Cardiac septum (tissue), 1 donor: ENCODE results near the gene CWC27. TPM values are rescaled to one million over a fixed set of nuclear protein-coding genes. Genes with fewer than 3 reads are reported as not detected.

Source experiments
- DNase-seq: peaks from one replicate; pipeline ENCODE4 v3.0.0-alpha.2; 2020; ENCODE audit warnings: low spot score
- intact Hi-C: fragments of 100-400 bp; cut with DNase I; formaldehyde crosslinking; loops from one replicate; pipeline ENCODE4 v1.14.0; 2022
- long read RNA-seq: library from polyadenylated mRNA; unstranded; transcript quantifications from one replicate; pipeline ENCODE4 v2.0.0, GENCODE V29; 2021
- total RNA-seq: library from RNA; stranded (reverse); fragmentation: NEBNext Ultra II Directional; extraction: Animal tissue kit (Norgen Biotek cat#: 25700); gene quantifications from one replicate; pipeline ENCODE4 v1.2.1, GENCODE V29; 2021
- donor health status: DM: no; HTN: no; CAD: no.

CWC27 gene, protein sequence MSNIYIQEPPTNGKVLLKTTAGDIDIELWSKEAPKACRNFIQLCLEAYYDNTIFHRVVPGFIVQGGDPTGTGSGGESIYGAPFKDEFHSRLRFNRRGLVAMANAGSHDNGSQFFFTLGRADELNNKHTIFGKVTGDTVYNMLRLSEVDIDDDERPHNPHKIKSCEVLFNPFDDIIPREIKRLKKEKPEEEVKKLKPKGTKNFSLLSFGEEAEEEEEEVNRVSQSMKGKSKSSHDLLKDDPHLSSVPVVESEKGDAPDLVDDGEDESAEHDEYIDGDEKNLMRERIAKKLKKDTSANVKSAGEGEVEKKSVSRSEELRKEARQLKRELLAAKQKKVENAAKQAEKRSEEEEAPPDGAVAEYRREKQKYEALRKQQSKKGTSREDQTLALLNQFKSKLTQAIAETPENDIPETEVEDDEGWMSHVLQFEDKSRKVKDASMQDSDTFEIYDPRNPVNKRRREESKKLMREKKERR
- 19.9 TPM for total RNA-seq
- long read RNA-seq, transcript CWC27-201 (14 exons, 2,078 nt): major isoform, 29 of 49 reads
- long read RNA-seq, partial matches to known transcripts: 12 of 49 reads
- long read RNA-seq, other reads (novel, unspliced or antisense): 5 of 49 reads

- DNase-seq: peak; percentile 93
- intact Hi-C loops: loop anchor here (10.0 kb wide), 1 partner anchor 624 kb away; no protein-coding TSS in a partner anchor
These were observed at the start of gene CWC27, which contains the start of gene SREK1IP1 for GRCh38 chr5:64768358-64769312. CWC27 (plus strand) TSS chr5:64768930; CDS start chr5:64769147, 217 bp downstream. SREK1IP1 (minus strand) TSS chr5:64768691; CDS start chr5:64768517, 174 bp downstream.

DNA sequence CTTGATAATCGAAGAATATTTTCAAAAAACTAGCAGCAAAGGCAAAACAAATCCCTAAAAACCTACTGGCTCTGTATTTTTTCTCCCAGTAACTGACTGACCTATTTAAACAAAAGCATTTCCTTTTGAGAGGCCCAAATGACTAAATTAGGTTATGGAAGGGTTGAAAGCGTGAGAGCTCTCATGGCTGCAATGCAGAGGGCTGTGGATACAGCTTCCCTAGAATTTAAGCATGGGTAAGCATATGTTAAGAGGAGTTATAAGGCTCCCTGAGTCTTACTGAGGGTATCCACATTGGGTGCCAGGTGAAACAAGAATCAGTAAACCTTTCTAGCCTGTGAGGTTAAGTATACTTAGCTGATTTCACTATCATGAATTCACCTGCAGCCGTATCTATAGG lies 46.1 kb upstream of the CWC27 start:
- DNase-seq: no peak
- intact Hi-C loops: no loop called here

- intact Hi-C loops: no loop called here
- DNase-seq: no peak
These were observed 41.6 kb upstream of the CWC27 start for GRCh38 chr5:64727150-64727549.

- no peak for DNase-seq
- intact Hi-C loops: no loop called here
These were observed 26.3 kb upstream of the CWC27 start for GRCh38 chr5:64742411-64742810.

GRCh38 chr5:64742821-64743220 lies 25.9 kb upstream of the CWC27 start:
- intact Hi-C loops: no loop called here
- no peak for DNase-seq

DNA sequence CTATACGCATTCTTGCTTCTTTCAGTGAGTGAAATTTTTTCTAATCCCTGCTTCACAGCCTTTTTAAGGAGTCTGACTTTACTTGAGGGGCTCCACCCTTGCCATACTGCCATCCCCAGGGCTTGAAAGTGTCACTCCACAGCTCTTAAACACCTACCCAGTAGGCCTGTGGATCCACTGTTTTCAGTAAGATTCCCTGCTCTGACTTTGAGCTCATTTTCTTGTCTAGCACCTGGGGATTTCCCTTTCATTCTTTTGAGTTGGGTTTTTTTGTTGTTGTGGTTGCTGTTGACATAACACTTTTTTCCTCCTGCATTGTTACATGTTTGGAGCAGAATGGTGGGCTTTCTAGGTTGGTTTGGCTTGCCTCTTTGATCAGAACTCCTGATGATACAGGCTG lies 23.8 kb upstream of the CWC27 start:
- no peak for DNase-seq
- intact Hi-C loops: no loop called here

GRCh38 chr5:64746446-64746845 lies 22.3 kb upstream of the CWC27 start:
- no peak for DNase-seq
- intact Hi-C loops: no loop called here

DNA sequence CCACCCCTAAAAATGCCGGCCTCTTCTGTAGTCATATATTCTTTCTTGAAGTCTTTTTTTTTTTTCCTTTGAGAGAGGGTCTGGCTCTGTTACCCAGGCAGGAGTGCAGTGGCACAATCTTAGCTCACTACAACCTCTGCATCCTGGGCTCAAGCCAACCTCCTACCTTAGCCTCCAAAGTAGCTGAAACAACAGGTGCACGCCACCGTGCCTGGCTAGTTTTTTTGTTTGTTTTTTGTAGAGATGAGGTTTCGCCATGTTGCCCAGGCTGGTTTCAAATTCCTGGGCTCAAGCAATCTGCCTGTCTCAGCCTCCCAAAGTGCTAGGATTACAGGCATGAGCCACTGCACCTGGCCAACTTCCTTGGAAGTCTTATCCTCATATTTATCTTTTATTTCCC lies 19.3 kb upstream of the CWC27 start:
- DNase-seq: no peak
- intact Hi-C loops: no loop called here

DNA sequence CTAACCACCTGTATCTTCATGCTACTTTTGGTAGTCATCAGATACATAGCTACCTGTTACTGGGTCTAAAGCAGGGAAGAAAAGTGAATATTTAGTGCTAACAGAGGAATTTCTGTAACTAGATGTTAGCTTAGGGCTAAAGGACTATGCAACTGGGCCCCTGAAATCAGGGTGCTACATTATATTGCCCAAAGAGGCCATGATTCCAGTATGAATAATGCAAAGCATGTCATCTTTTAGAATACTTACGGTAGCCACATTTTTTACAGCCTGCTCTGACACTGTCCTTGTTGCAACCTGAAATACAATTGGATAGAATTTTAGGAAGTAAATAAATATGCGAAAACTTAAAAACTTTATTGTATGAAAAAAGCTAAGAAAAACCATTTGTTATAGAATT lies 14.7 kb upstream of the CWC27 start:
- no peak for DNase-seq
- intact Hi-C loops: no loop called here

- DNase-seq: no peak
- intact Hi-C loops: no loop called here
These were observed 9.8 kb upstream of the CWC27 start for GRCh38 chr5:64758901-64759300.

DNA sequence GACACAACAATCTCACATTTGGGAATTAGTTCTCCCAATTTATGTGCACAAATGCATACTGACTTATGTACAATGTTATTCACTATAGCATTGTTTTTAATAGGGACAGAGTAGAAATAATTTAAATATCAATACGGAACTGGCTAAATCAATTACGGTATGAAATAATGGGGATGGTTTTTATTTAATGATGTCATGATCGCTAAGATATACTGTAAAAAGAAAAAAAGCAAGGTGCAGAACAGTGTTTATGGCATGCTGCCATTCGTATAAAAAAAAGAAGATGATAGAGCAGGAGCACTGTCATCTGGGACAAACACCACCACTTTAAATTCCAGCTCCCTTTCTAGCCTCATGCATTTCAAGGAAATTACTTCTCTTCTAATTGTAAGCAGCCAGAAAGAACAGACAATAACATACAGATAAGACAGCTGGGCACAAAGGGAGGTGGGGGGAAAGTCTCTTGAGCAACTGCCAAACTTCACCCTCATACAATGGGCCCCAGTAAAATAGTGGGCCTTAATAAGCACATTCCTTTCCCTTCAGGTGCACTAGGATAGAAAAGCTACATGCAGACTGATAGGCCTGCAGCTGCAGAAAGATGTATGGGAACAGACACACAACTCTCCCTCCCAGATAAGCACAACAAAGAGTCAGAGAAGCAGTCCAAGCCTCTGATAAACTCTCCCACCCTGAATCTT lies 8.6 kb upstream of the CWC27 start:
- DNase-seq: no peak
- intact Hi-C loops: loop anchor here (10.0 kb wide), 1 partner anchor 615 kb away; no protein-coding TSS in a partner anchor

DNA sequence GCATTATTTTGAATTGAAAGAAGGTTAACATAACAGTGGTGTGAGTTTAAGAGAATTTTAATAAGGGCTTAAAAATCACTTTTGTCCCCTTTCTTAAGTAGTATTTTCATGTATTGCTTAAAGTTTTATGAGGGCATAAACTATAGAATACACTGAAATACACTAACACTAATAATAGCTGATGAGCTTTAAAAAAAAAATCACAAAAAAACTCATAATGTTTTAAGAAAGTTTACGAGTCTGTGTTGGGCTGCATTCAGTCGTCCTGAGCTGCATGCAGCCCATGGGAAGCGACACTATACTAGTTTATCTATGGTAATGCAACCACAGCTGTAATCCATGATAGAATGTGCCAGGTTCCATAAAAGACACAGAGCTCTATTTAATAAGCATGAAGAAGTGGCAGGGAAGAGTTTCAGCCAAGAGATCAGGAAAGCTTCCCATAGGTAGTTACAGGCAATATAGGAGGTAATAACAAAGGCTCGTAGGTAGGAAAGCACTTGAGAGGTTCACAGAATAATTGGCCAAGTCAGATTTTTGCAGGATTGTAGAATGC lies 4.7 kb upstream of the CWC27 start:
- DNase-seq: no peak
- intact Hi-C loops: loop anchor here (10.0 kb wide), 1 partner anchor 619 kb away; no protein-coding TSS in a partner anchor

- intact Hi-C loops: loop anchor here (10.0 kb wide), 1 partner anchor 621 kb away; no protein-coding TSS in a partner anchor
These were observed 2.8 kb upstream of the CWC27 start for GRCh38 chr5:64765804-64766504.

GRCh38 chr5:64766941-64767340 lies 1.8 kb upstream of the CWC27 start:
- DNase-seq: no peak
- intact Hi-C loops: loop anchor here (10.0 kb wide), 1 partner anchor 622 kb away; no protein-coding TSS in a partner anchor

More at GRCh38 chr5:64765804-64766504, 2.8 kb upstream of the CWC27 start:
- no peak for DNase-seq

DNA sequence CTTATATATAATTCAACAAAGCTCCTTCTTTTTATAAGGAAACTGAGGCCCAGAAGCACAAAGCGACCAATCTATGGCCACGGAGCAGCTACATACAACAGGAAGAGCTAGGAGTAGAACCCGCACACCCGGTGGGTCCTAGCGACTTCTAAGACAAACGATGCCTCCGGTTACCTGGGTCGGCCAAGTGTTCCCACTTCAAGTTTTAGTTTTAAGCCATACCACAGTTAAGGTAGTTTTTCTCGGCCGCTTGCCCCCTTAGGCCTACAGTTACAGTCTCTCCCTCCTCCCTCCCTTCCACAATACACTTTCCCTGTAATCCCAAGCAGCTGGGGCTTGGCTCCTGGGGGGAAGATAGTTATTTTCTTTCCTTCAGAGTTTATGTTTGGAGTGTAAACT lies 772 bp upstream of the CWC27 start:
- intact Hi-C loops: loop anchor here (10.0 kb wide), 1 partner anchor 623 kb away; no protein-coding TSS in a partner anchor
- no peak for DNase-seq

DNA sequence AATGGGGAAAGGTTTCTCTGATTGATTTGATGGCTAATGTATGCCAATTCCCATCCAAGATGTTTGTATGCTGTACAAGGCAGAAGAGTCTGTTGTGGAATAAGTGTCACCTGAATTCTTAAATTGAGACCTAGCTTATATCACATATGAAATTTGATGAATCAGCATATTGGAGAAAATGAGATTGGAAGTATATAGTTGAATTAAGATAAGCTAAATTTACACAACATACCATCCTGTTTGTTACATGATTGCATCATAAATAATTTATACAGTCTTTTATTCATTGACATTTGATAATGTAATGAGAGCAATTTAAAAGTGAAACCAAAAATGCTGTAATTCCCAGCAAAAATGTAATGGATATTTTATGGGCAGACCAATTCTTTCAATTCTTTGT lies 1.1 kb downstream of the CWC27 start:
- intact Hi-C loops: loop anchor here (10.0 kb wide), 1 partner anchor 625 kb away; no protein-coding TSS in a partner anchor

GRCh38 chr5:64771736-64772135 lies 3.0 kb downstream of the CWC27 start:
- DNase-seq: no peak
- intact Hi-C loops: no loop called here

More for the DNA sequence above, 1.1 kb downstream of the CWC27 start:
- no peak for DNase-seq

DNA sequence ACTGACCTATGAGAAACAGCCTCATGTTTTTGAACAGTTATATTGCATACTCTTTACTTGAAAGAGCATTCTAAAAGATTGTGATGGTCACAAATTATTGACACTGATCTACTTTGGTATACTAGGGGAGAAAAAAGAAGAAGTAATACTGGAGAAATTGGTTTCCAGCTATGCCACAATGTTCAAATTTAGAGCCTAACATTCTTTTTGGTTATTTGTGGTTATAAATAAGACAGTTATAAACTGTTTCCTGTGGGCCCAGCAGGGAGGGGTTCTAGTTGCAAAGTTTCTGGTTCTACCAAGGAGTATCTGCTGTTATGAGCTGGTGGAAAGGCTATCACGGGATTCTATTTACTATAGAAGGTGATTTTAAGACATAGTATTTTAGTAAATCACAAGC lies 4.8 kb downstream of the CWC27 start:
- intact Hi-C loops: no loop called here
- no peak for DNase-seq
